Right lobe of liver (tissue), 4 donors: ENCODE results near the gene AKR7A2.

Experiments used
- CTCF ChIP-seq, 4 donors: fragments of 200-600 bp in 3 of 4; fragments of 450-650 bp in 1 of 4; IDR thresholded peaks; one replicate each; pipeline versions ENCODE4 v1.5.1 to v1.8.0; 2016 to 2022; ENCODE audit warnings: antibody characterized with exemption in 4 of 4, mild to moderate bottlenecking in 2 of 4
- POLR2A ChIP-seq: fragments of 450-650 bp; IDR thresholded peaks from one replicate; pipeline ENCODE4 v1.6.1; 2017; ENCODE audit warnings: antibody characterized with exemption, mild to moderate bottlenecking
- donor health status: DM: no; HTN: no; CAD: no.
- donor health status: DM: no; HTN: no; CAD: no.
- donor health status: DM: no; HTN: yes; CAD: no.

- TF ChIP-seq POLR2A: no peak
- TF ChIP-seq CTCF (IDR thresholded peaks at IDR 0.05): no peak
Observed at GRCh38 chr1:19322481-19322880, 10.5 kb upstream of the AKR7A2 start.
